WTC11 (cell line): Measurements from ENCODE around the gene PAPPA2.

Experiments used
- ESRRA ChIP-seq: sonication (generic); formaldehyde crosslinking; IDR thresholded peaks from 2 replicates; pipeline ENCODE4 v1.8.1; 2022; ENCODE audit warnings: mild to moderate bottlenecking, missing genetic modification reagents, borderline replicate concordance
- TF ChIP-seq, protein P1 (sequence below): fragments of 200-600 bp; IDR thresholded peaks from 2 replicates; pipeline ENCODE4 v1.8.0; 2022; ENCODE audit warnings: antibody characterized with exemption

DNA sequence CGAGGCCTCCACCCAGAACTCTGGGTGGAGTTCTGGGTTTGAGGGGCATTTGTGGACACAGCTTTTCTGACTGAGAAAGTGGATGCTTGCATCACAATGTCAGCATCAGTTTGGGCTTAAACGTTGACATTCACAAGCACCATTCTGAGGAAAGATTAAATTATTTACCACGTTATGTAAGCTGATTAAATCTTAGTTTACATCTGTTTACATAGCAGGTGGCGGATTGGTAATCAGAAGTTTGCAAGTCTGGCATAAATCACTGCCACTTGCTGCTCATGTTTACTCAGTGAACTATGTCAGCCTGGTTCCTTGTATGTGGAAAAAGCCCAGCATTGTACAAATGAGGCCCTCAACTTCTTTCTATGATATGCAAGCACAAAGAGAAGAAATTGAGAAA, 310.1 kb downstream of the PAPPA2 start:
- TF ChIP-seq, protein P1, sequence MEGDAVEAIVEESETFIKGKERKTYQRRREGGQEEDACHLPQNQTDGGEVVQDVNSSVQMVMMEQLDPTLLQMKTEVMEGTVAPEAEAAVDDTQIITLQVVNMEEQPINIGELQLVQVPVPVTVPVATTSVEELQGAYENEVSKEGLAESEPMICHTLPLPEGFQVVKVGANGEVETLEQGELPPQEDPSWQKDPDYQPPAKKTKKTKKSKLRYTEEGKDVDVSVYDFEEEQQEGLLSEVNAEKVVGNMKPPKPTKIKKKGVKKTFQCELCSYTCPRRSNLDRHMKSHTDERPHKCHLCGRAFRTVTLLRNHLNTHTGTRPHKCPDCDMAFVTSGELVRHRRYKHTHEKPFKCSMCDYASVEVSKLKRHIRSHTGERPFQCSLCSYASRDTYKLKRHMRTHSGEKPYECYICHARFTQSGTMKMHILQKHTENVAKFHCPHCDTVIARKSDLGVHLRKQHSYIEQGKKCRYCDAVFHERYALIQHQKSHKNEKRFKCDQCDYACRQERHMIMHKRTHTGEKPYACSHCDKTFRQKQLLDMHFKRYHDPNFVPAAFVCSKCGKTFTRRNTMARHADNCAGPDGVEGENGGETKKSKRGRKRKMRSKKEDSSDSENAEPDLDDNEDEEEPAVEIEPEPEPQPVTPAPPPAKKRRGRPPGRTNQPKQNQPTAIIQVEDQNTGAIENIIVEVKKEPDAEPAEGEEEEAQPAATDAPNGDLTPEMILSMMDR, result no peak
- TF ChIP-seq ESRRA (CRISPR knock-in tag), result no peak
